ENCODE data around the gene EDIL3. TPM values are rescaled to one million over a fixed set of nuclear protein-coding genes. Genes with fewer than 3 reads are reported as not detected.
A peak's percentile ranks its signal among the peaks of the same experiment; 100 is the strongest.

EDIL3 gene
- total and polyA plus RNA-seq, 4 donors = 8.3 to 66.0 (median 11.0) TPM

DNA sequence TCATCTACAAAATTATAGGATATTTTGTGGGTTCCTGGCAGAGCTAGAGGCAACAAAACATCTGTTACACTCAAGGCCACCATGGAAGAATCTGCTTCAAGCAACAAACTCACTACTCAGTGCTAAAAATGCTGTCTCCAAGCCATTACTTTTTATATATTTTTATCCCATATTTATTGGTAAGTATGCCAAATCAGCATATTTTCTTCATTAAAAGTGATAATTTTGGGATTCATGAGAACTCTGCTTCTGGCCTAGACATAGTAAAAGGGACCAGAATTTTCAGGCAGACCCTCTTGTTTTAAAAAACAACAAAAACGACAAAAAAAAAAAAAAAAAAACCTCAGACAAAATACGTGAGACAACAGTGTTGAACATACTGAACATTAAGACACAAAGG, 236.0 kb downstream of the EDIL3 start:
- DNase-seq (no peak), ATAC-seq (ENCODE audit: insufficient read depth, low FRiP score) (no peak)
- 70 to 82% methylated on average over 2 of the region's 2 CpGs for WGBS, 2 donors
- TF ChIP-seq, protein P1, sequence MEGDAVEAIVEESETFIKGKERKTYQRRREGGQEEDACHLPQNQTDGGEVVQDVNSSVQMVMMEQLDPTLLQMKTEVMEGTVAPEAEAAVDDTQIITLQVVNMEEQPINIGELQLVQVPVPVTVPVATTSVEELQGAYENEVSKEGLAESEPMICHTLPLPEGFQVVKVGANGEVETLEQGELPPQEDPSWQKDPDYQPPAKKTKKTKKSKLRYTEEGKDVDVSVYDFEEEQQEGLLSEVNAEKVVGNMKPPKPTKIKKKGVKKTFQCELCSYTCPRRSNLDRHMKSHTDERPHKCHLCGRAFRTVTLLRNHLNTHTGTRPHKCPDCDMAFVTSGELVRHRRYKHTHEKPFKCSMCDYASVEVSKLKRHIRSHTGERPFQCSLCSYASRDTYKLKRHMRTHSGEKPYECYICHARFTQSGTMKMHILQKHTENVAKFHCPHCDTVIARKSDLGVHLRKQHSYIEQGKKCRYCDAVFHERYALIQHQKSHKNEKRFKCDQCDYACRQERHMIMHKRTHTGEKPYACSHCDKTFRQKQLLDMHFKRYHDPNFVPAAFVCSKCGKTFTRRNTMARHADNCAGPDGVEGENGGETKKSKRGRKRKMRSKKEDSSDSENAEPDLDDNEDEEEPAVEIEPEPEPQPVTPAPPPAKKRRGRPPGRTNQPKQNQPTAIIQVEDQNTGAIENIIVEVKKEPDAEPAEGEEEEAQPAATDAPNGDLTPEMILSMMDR (IDR thresholded peaks at IDR 0.05; ENCODE audit: control extremely low read depth, extremely low read depth) = no peak
- H3K4me1 ChIP-seq (ENCODE audit: control insufficient read depth in 5 of 5, insufficient read depth in 5 of 5, low read length in 5 of 5) = no peaks in the 10 kb centered on the region
- no peak overlapping the region for H3K9ac ChIP-seq (ENCODE audit: insufficient read depth in 1 of 2, low read length in 2 of 2)
- H3K4me3 ChIP-seq = no peak overlapping the region
- no peaks in the 10 kb centered on the region for H3K36me3 ChIP-seq (ENCODE audit: control insufficient read depth in 4 of 4, insufficient read depth in 4 of 4, low read length in 4 of 4)
- H3K27ac ChIP-seq (ENCODE audit: low read depth in 1 of 2, low read length in 1 of 2) = no peak overlapping the region
- H3K27me3 ChIP-seq (ENCODE audit: control insufficient read depth in 3 of 3, insufficient read depth in 3 of 3, low read length in 2 of 3) = no peaks in the 10 kb centered on the region
- no peaks in the 10 kb centered on the region for H3K9me3 ChIP-seq (ENCODE audit: control insufficient read depth in 4 of 4, insufficient read depth in 3 of 4, low read length in 3 of 4)

DNA sequence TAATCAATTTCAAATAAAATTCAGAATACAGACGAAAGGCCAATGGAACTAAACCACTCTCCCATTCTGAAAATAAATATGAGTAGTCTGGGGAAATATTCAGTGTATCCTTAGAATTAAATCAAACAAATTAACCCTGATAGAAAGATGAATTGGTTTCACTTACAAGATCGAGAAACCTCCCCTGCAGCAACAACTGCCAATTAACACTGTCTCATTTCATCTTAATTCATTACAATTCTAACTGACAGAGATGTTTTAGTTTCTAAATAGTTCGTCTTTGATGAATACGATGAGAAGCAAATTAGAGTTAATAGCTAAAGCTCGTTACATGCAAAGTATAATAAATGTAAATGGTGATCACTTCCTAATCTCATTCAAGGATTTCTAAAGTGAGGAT, 247.1 kb downstream of the EDIL3 start:
- Histone ChIP-seq H3K27ac (ENCODE audit: low read depth in 1 of 2, low read length in 1 of 2) (no peak overlapping the region), H3K27me3 (ENCODE audit: control insufficient read depth in 3 of 3, insufficient read depth in 3 of 3, low read length in 2 of 3) (no peaks in the 10 kb centered on the region), H3K4me1 (ENCODE audit: control insufficient read depth in 5 of 5, insufficient read depth in 5 of 5, low read length in 5 of 5) (no peaks in the 10 kb centered on the region), H3K4me3 (no peak overlapping the region), H3K9ac (ENCODE audit: insufficient read depth in 1 of 2, low read length in 2 of 2) (no peak overlapping the region), H3K36me3 (ENCODE audit: control insufficient read depth in 4 of 4, insufficient read depth in 4 of 4, low read length in 4 of 4) (peaks cover 0 to 2% (median 0%) of the 10 kb centered on the region in 4 donors), H3K9me3 (ENCODE audit: control insufficient read depth in 4 of 4, insufficient read depth in 3 of 4, low read length in 3 of 4) (no peaks in the 10 kb centered on the region)
- 93 to 94% methylated on average over 5 of the region's 5 CpGs for WGBS, 2 donors
- ATAC-seq (ENCODE audit: insufficient read depth, low FRiP score) = no peak
- DNase-seq = no peak
- TF ChIP-seq, protein P1 (IDR thresholded peaks at IDR 0.05; ENCODE audit: control extremely low read depth, extremely low read depth) = no peak

DNA sequence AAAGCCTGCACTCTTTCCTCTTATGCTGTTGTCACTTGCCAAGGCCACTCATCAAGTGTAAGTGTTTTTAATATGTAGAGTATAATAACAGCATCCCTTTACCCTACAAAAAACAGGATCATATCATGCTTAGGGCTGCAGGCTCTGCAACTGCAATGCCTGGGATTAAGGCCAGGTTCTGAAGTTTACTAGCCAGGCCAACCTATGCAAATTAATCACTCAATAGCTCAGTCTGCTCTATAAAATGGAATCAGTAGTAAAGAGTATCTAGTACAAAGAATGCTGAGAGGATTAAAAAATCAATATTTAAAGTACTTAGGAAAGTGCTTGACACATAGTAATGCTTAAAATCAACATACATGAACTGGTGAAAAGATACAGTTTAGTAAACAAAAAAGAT, 253.3 kb downstream of the EDIL3 start:
- H3K27ac ChIP-seq (ENCODE audit: low read depth in 1 of 2, low read length in 1 of 2) = no peak overlapping the region
- TF ChIP-seq, protein P1 (IDR thresholded peaks at IDR 0.05; ENCODE audit: control extremely low read depth, extremely low read depth) = no peak
- ATAC-seq (ENCODE audit: insufficient read depth, low FRiP score) = no peak
- peaks cover 0 to 4% (median 0%) of the 10 kb centered on the region in 4 donors for H3K9me3 ChIP-seq (ENCODE audit: control insufficient read depth in 4 of 4, insufficient read depth in 3 of 4, low read length in 3 of 4)
- H3K4me3 ChIP-seq = no peak overlapping the region
- peak in 1 of 3 donors; percentile 9 for DNase-seq
- H3K9ac ChIP-seq (ENCODE audit: insufficient read depth in 1 of 2, low read length in 2 of 2) = no peak overlapping the region
- H3K27me3 ChIP-seq (ENCODE audit: control insufficient read depth in 3 of 3, insufficient read depth in 3 of 3, low read length in 2 of 3) = no peaks in the 10 kb centered on the region
- peaks cover 0 to 2% (median 0%) of the 10 kb centered on the region in 4 donors for H3K36me3 ChIP-seq (ENCODE audit: control insufficient read depth in 4 of 4, insufficient read depth in 4 of 4, low read length in 4 of 4)
- H3K4me1 ChIP-seq (ENCODE audit: control insufficient read depth in 5 of 5, insufficient read depth in 5 of 5, low read length in 5 of 5) = no peaks in the 10 kb centered on the region

DNA sequence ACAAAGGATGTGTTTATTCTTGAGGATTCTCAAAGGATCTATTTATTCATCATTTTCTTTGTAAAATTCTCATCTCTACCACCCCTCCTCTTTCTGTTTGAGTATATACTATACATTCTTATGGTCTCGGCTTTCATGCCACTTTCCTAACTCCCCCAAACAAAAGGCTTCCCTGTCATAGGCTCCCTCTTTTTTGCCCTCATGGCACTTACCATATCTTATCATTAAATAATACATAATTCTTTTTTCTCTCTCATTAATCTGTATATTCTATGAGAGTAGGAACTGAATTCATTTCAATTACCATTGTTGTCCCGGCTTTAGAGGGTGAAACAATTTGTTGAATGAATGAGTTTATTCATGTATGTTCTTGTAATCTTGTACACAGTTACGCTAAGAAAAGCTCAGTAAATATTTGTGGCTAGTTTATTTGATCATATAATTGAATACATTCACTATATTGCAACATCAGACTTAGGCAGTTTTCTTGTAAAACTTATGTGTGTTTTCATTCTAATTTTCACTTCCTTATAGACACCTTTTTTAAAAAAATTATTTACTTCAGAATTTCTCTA, 254.6 kb downstream of the EDIL3 start:
- no peak for DNase-seq
- Histone ChIP-seq H3K27ac (ENCODE audit: low read depth in 1 of 2, low read length in 1 of 2) (no peak overlapping the region), H3K4me3 (no peak overlapping the region), H3K4me1 (ENCODE audit: control insufficient read depth in 5 of 5, insufficient read depth in 5 of 5, low read length in 5 of 5) (no peaks in the 10 kb centered on the region), H3K36me3 (ENCODE audit: control insufficient read depth in 4 of 4, insufficient read depth in 4 of 4, low read length in 4 of 4) (no peaks in the 10 kb centered on the region), H3K9ac (ENCODE audit: insufficient read depth in 1 of 2, low read length in 2 of 2) (no peak overlapping the region), H3K27me3 (ENCODE audit: control insufficient read depth in 3 of 3, insufficient read depth in 3 of 3, low read length in 2 of 3) (no peaks in the 10 kb centered on the region), H3K9me3 (ENCODE audit: control insufficient read depth in 4 of 4, insufficient read depth in 3 of 4, low read length in 3 of 4) (peaks cover 0 to 4% (median 0%) of the 10 kb centered on the region in 4 donors)
- ATAC-seq (ENCODE audit: insufficient read depth, low FRiP score) = no peak
- TF ChIP-seq, protein P1 (IDR thresholded peaks at IDR 0.05; ENCODE audit: control extremely low read depth, extremely low read depth) = no peak
- WGBS, 2 donors = 69 to 80% methylated on average over 3 of the region's 3 CpGs

Data from lung (tissue), 12 donors.